GM12878 (cell line): ENCODE measurements around the gene TMEM37.

ENCODE experiments used
- CREB1 ChIP-seq: IDR thresholded peaks from 2 replicates; pipeline ENCODE4 v1.6.1; 2012; ENCODE audit warnings: low read depth, mild to moderate bottlenecking, inconsistent platforms
- FOXM1 ChIP-seq: IDR thresholded peaks from 2 replicates; pipeline ENCODE4 v1.6.1; 2012; ENCODE audit warnings: low read depth, mild to moderate bottlenecking, inconsistent platforms, low read length, moderate library complexity
- IRF4 ChIP-seq: IDR thresholded peaks from 2 replicates; pipeline ENCODE4 v1.6.1; 2011; ENCODE audit warnings: low read depth, low read length
- JUND ChIP-seq: IDR thresholded peaks from 2 replicates; pipeline ENCODE4 v1.6.1; 2012; ENCODE audit warnings: low read depth, mild to moderate bottlenecking, low read length, improper control_type of control experiment, moderate library complexity
- RCOR1 ChIP-seq: conservative IDR thresholded peaks from 2 replicates; pipeline ENCODE4 v1.6.1; 2012; ENCODE audit warnings: low read depth, low read length, improper control_type of control experiment
- TCF12 ChIP-seq: IDR thresholded peaks from 2 replicates; pipeline ENCODE4 v1.6.1; 2011; ENCODE audit warnings: low read depth, mild to moderate bottlenecking, low read length
- ZNF274 ChIP-seq: IDR thresholded peaks from one replicate; pipeline ENCODE4 v1.8.0; 2011; ENCODE audit not compliant: insufficient read length, insufficient read depth
- TF ChIP-seq, protein P1 (sequence below), 3 experiments: IDR thresholded peaks in 2 of 3; conservative IDR thresholded peaks in 1 of 3; 2 replicates each; pipeline ENCODE4 v1.5.1; 2011; ENCODE audit warnings: low read depth in 3 of 3, low read length in 3 of 3, mild to moderate bottlenecking in 3 of 3, control low read depth in 2 of 3, moderate library complexity in 2 of 3, inconsistent platforms in 1 of 3, mixed read lengths in 1 of 3; ENCODE audit not compliant: control insufficient read depth in 2 of 3, insufficient read depth in 1 of 3; ENCODE audit errors: extremely low read depth in 1 of 3

- TF ChIP-seq RCOR1 = no peak
- no peak for TF ChIP-seq CREB1
- no peak for TF ChIP-seq TCF12
- no peak for TF ChIP-seq ZNF274
- TF ChIP-seq FOXM1 = no peak
- TF ChIP-seq, protein P1, sequence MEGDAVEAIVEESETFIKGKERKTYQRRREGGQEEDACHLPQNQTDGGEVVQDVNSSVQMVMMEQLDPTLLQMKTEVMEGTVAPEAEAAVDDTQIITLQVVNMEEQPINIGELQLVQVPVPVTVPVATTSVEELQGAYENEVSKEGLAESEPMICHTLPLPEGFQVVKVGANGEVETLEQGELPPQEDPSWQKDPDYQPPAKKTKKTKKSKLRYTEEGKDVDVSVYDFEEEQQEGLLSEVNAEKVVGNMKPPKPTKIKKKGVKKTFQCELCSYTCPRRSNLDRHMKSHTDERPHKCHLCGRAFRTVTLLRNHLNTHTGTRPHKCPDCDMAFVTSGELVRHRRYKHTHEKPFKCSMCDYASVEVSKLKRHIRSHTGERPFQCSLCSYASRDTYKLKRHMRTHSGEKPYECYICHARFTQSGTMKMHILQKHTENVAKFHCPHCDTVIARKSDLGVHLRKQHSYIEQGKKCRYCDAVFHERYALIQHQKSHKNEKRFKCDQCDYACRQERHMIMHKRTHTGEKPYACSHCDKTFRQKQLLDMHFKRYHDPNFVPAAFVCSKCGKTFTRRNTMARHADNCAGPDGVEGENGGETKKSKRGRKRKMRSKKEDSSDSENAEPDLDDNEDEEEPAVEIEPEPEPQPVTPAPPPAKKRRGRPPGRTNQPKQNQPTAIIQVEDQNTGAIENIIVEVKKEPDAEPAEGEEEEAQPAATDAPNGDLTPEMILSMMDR (IDR thresholded peaks at IDR 0.05 in 2 of 3, conservative IDR thresholded peaks at IDR 0.05 in 1 of 3; ENCODE audit: control insufficient read depth in 2 of 3, extremely low read depth in 1 of 3, insufficient read depth in 1 of 3, low read depth in 3 of 3, low read length in 3 of 3) = no peak
- no peak for TF ChIP-seq JUND
- TF ChIP-seq IRF4 = no peak
These were observed 34.5 kb upstream of the TMEM37 start for GRCh38 chr2:119397196-119397595.
